Inflammatory macrophage (primary cell): Measurements from ENCODE around the gene COL23A1.

Source experiments
- DNase-seq, 2 donors: peaks; one replicate each; pipeline ENCODE4 v3.0.0-alpha.2; 2020 to 2022

Gene COL23A1

DNA sequence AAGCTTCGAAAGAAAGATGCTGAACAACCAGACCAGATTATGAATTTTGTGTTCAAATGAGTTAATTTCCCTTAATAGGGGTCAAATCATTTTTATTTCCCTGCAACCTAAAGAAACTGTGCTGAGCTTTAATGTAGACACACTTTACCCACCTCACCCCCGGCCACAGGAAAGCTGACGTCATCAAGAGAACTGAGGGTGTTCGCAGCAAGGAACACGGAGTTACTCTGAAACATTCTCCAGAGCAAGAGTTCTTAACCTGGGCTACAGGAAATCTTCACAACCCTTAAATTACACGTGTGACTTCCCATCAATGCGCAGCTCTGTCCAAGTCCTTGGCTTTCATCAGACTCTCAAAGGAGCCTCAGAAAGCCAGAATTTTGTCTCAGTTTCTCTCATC is 116.3 kb downstream of the COL23A1 start:
- no peak for DNase-seq

DNA sequence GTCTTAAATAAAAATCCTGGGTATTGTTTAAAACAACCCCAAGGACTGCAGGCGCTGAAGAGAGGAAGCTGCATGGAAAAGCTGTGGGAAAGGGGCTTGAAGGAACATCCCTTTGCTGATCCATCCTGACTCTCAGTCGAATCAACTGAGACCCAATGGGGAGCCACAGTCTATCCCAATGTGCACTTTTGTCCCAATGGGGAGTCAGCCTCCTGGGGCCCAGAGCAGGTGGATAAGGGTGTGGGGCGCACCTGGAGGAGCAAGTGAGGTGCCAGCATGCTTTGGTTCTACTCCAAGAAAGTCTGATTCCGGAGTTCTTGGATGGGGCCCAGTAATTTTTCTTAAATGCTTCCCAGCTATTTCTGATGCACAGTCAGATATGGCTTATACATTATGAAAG is 118.1 kb downstream of the COL23A1 start:
- DNase-seq, result no peak

DNA sequence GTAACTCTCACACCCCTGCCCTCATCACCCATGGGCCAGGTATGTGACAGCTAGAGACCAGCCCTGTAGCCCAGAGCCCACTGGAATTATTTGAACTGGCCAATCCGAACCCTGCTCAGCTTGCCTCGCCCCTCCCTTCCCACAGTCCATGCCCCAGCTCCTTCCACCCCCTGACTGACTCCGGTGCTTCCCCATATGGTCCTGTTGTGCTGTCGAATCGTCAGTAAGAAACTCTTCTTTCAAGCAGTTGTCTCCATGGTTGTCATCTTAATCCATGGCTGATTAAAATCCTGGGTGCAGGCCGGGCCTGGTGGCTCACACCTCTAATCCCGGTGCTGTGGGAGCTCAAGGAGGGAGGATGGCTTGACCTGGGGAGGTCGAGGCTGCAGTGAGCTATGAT is 118.5 kb downstream of the COL23A1 start:
- peak in 1 of 2 donors; percentile 38 for DNase-seq

DNA sequence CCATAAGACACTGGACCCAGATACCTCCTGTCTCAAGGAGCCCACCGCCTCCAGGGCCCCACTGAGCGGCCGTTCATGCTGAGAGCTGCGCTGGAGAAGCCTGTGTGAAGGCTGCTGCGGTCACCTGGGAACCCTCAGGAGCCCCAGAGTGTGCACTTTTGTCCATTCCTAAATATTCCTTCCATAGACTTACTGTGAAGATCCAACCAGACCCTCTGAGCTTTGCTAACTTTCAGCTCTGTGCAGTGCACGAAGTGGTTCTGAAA is 119.5 kb downstream of the COL23A1 start:
- DNase-seq, result no peak

DNA sequence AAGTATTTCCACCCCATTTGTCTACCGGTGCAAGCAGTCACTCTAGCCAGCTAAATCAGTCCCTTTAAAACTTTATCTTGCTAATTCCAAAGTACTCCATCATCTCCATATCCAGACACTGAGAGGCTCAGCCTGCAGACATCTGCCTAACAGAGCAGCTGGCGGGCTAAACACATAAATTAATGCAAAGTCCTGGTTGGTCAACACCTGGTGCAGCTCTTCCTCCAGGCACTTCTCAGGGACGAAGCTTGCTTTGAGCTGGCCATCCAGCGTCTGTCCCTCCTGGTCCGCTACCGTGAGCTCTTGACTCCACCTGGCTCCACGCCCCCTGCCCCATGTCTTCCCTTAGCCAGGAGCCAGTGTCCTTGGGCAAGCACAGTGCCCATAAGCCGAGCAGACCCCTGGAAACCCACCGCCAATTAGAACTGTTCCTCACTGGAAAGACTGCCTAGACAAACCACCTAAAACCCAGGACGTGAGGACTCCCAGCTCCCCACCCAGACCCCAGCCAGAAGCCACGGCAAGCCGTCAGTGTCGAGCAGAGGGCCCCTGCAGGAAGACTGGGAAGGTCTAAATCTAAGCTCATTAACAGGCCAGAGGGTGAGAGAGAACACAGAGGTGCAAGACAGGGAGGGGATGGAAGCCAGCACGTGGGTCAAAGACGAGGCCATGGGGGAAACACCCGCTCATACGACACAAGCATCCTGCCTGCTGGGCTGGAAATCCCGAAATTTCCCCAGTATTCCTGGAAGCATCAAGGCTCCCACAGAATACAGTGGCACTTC is 120.0 kb downstream of the COL23A1 start:
- no peak for DNase-seq

DNA sequence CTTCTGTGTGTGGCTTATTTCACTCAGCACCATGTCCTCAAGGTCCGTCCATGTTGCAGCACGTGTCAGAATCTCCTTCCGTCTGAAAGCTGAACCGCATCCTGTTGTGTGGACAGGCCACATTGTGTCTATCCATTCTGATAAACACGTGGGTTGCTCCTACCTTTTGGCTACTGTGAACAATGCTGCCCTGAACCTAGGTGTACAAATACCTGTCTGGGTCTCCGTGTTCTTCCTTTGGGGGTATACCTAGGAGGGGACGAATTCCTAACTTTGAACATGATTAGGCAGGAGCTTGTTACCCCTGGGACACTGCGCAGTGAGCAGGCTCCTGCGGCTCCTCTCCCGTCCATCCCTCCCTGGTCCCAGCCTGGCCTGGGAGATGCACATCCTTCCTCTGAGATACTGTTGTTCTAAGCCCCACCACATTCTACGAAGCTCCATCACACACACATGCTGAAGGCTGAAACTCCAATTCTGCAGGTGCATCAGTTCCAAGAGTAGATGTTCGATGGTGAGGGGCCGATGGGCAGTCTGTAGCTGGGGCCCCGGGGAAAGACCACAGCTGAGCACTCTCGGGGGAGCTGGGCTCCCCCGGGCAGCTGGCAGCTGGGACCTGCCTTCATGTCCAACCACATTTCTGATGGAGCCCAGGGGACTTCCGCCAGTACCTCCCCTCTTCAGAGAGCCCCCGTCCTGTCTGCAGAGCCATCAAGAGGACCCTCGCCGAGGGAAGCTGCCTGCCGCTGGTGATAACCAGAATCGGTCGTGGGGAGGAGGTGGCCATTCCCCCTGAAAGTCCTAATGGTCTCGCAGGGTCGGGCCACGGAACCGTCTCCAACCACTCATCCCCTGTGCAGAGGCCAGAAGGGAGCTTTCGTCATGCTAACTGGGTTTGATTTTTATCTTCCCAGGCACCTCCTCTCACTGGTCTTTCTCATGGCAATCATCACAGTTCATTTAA is 120.9 kb downstream of the COL23A1 start:
- no peak for DNase-seq

DNA sequence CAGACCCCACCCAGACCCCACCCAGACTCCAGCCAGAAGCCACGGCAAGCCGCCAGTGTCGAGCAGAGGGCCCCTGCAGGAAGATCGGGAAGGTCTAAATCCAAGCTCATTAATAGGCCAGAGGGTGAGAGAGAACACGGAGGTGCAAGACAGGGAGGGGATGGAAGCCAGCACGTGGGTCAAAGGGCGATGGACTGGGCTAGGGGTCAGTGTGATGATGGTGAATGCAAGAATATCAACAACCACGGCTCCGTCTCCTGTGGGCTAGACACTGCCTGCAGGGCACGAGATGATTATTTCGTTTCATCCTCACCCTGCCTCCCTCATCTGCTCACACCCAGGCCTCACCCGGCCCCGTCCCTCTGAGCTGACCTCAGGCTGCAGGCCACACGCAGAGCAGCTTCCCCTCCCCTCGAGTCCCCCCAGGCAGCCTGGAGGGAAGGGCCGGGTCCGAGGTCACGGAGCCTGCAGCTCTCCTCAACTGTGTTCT is 122.0 kb downstream of the COL23A1 start:
- peak in 1 of 2 donors; percentile 37 for DNase-seq

DNA sequence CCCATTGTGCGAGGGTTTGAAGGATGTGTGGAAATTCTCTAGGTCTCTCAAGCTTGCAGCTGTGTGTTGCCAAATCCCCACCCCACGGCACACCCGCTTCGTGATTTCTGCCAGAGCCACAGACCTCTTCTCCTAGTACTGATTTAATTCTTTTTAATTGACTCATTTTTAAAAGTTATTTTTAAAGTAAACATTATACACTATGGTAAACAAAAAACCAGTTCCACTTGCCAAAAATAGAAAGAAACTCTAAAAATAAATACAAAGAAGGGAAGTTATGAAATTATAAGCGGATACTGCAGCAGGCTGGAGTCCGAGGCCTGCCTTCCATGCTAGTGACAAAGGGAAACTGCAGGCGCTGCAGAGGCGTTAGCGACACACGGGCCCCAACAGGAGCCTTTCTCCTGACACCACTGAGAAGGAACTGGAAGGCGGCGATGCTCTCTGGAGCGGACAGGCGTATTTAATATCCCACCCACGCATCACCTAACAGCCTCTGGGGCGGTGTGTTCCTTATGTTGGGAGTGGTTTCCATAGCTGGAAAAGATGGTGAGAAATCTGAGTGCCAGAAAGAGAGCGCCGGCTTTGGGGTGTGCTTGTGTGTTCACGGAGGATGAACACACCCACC is 122.5 kb downstream of the COL23A1 start:
- DNase-seq, result peak; percentile 95 to 99

DNA sequence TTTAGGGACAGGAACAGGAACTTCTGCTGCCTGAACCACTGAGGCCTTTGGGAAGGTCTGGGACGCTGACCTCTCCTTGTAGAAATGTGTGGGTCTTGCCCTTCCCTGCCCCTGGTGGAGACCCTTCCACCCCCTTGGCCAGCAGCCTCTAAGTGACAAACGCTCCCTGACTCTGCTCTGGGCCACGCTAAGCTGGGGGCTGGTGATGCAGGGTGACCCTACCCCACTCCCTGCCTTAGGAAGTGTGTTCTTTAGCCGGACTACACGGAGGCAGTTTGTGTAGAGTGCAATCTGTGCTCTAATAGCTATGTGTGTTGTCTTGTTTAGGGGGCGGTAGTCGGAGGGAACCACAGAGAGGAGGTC is 123.0 kb downstream of the COL23A1 start:
- no peak for DNase-seq

DNA sequence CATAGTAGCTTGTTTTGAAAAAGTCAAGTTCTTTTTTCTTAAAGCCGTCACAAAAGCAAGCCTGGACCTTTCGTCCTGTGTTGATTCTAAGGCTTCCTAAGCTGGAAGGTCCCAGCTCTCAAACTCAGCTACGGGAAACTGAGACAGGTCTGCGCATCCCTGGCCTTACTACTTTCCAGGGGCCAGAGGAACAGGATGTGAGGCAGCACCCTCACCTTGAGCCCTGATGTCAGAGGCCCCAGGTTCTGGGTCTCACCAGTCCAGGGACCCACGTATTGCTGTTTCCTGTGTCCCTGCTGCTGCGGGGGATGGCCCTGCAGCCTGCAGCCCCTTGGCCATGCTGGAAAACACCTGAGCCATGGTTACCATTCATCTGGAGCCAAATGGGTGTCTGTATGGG is 123.9 kb downstream of the COL23A1 start:
- no peak for DNase-seq

DNA sequence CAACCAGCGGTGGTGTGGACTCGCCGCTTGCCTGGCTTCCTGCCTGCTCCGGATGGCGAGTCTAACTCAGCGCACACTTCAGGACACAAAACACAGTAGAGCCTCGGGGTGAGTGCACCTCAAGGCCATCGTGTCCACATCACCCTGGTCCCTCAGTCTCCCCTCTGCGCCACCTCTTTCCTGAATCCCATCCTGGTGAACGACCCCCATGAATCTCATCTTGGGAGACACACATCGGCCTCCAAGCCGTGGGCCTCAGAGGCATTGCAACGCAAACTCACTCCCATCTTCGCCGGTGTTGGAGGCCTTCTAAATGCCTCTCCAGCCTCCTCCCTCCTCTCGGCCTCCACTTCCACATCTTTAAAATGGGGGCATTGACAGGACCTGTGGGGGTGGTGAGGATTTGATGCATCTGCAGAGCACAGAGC is 124.3 kb downstream of the COL23A1 start:
- no peak for DNase-seq

DNA sequence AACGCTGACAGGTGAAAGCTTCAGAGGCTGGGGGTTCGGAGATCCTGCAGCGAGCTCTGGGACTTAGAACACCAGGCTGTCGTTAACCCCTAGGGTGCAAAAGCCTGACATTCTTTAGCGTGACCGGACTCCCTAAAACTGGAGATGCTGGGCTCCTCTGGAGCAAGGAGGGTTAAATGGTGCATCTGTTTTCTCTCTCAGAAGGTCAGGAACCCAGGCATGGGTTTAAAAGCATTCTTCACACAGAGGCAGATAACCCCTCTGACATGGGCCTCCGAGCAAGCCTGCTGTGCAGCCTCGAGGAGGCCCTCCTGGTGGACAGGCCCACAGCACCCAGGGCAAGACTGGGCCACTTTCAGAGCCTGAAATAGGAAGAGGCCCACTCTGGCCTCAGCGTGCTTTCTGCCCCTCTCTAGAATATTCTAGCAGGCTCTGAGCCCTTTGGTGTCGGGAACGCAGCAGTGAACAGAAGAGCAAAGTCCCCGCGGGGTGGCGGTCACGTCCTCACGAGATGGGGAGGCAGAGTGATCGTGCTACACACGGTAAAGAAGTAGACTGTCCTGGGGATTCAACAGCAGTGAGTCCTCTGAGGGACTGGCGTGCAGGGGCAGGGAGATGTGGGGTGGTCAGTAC is 124.8 kb downstream of the COL23A1 start:
- no peak for DNase-seq

DNA sequence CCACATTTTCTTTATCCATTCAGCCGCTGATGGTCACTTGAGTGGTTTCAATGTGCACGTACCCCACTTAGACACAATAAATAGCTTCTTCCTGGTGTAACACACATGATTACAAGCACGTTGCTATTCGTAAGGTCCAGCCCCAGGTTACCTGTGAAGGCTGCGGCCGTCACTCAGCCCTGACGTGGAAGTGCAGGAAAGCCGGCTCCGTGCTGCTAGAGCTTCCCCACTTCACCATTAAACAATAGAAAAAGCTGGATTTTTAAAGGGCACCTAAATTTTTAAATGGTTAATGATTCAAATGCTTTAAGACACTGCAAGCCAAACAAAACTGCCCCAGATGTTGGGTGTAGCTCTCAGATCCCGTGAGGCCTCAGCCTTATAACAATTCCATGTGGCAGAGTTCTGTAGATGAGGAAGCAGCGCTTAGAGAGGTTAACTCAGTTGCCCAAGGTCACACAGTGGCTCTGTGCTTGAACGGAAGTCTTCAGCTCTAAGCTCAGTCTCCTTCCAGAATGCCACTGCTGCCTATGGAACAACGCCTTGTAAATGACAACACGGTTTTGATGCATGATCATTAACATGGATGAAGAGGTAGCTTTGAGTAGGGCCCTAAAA is 125.7 kb downstream of the COL23A1 start:
- peak; percentile 47 to 66 for DNase-seq

DNA sequence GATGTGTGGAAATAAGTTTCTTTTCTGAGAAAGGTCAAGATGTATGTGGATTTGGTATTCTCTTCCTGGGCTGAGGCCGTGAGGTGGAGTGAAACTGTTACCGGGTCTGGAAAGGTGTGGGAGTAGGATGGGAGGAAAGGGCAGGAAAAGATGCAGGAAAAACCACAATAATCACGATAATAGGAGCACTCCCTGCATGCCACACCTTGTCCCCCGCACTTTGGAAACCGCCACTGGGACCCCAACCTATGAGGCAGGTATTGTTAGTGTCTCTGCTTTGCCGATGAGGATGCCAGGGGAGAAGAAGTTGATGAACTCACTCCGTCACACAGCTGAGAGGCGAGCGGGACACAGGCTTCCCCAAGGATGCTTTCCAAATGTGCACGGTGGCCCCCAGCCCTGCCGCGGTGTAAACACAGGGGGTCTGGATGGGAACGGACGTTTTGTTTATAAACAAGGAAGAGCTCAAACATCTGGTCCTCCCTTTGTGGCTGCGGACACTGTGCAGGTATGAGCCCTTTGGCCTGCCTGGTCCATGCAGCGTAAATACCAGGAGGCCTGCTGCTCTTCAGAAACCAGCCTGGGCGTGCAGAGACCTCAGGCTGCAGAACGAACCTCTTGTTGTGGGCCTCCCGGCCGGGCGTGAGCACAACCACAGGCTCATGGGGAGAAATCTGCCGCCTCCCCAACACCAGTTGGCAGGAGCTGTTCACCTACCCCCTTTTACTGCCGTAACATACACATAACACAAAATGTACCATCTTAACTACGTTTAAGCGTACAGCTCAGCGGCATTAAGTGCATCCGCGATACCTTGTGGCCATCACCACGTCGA is 126.7 kb downstream of the COL23A1 start:
- DNase-seq, result no peak

DNA sequence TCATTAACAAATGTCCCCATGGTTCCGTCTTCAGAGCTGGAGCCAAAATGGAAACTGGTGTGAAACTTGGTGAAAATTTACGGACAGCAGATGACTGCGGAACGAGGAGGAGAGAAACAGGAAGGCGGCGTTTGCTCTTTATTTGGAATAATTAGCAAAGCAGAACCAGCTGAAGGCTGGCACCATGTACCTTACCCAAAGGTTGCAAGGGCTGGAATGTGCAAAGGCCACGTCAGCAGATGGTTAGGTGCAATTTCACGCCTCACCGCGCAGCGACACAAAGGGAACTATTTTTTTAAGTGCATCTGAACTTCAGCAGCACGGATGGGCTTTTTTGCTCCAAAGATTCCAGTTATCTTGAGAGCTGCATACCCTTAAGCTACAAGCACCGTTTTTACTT is 127.4 kb downstream of the COL23A1 start:
- peak; percentile 29 to 58 for DNase-seq

DNA sequence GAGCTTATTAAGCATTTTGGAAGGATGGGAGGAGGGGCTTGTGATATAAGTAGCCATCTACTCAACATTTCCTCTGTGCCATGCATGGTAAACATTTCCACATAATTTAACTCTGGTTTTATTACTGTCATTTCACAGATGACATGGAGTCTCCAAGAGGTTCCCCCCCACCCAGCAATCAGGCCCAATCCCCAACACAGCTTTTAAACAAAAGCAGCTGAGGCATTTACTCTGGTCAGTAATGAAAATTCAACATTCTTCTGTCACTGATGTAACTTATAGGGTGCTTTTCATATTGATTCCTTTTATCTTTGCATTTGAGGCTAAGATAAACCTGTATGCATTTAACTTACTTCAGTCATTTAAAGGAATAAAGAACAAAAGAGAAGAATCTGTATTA is 128.1 kb downstream of the COL23A1 start:
- no peak for DNase-seq

DNA sequence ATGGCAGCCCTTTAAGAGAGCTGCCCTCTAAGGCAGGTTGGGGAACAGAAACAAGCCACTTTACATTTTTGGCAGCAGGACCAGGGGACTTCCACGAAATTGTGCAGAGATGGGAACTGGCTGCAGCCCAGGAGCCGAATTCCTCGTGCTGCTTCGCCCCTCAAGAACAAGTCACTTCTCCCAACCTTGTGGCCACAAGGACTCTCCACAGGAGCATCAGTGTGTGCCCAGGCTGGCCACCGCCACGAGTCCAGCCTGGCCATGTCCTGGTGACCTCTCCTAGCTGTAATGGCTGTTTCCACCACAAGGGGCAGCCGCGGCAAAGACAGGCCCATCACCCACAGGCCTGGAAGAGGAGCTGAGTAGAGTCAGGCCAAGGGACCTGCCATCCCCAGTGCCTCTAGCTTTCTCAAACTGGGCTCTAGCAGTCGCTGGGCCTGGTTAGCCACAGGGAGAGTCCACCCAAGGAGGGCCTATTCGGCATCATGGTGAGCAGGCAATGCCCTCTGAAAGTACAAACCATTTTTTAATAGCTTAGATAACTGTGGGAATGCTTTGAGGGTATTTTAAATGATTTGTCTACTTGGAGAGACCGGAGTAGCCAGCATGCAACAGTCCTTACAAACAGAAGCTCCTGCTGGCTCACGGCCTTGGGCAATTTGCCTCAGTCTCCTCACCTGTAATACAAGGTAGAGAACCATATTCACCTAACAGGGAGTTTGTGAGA is 129.0 kb downstream of the COL23A1 start:
- peak; percentile 85 to 86 for DNase-seq

DNA sequence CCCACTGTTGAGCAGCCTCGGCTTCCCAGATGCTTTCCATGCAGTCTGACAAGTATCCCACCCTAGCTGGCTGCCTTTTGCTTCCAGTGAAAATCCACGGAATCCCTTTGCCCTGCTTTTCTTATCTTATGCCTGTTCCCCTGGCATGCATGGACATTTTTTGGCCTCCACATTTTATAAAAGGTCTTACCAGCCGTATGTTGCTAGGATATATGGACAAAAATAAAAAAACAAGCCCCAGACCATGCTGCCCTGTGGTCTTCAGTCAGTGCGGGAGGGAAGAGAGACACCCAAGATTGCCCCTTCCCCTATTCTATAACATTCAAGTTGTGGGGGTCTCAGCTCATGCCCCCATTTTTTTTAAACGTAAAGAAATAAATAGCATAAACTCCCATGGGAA is 129.6 kb downstream of the COL23A1 start:
- DNase-seq, result no peak

DNA sequence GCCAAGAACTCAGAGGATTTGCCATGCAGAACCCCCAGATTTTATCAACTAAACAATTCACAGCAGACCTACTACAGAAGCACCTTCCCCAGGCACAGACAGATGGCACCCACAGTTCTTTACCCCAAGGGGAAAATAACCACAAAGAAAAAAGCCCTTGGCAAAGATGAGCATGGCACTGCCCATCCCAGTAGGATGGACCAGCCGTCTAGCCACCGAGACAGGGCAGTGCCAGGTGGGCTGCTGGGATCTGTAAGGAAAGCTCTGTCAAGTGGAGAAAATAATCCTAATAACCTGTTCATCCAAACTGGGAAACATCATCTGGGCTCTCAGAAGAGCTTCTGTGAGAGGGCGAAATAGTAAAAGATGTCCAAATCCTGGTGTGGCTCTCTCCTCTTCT is 130.0 kb downstream of the COL23A1 start:
- DNase-seq, result no peak

DNA sequence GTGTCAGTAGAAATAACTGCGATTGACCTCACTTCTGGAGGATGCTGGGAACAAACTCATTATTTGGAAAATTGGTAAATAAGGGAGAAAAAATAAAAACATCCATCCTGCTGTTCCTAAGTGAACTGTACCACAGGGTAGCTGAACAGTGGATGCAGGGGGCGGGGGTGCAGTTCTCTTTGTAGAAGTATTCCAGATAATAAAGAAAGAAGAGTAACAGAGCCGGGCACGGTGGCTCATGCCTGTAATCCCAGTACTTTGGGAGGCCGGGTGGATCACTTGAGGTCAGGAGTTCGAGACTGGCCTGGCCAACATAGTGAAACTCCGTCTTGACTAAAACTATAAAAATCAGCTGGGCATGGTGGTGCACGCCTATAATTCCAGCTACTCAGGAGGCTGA is 132.1 kb downstream of the COL23A1 start:
- DNase-seq, result no peak

DNA sequence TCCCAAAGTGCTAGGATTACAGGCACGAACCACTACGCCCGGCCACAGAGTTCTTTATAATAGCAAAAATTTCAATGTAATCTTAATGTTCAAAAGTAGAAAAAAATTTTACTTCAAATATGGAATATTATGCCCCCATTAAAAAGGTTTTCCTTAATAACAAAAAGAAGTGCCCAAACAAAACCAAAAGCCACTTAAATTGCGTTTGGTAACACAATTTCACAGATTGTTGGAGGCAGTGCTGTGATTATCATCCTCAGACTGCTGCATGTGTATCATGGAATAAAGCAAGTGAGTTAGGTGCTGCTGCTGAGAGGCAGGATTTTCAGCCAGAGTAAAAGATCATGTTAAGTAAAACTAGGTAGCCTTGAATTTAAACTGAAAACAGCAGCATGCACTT is 132.7 kb downstream of the COL23A1 start:
- DNase-seq, result no peak
